HG03378 (cell line): ENCODE measurements around the gene ABAT.
A peak's percentile ranks its signal among the peaks of the same experiment; 100 is the strongest.

ENCODE experiments used
- ATAC-seq: cut with Tn5 transposase; IDR thresholded peaks from one replicate; pipeline ENCODE4 v1.9.1; 2021; ENCODE audit warnings: mild to moderate bottlenecking, moderate library complexity; ENCODE audit not compliant: unreplicated experiment

Gene ABAT

GRCh38 chr16:8674413-8675022 is at the start of gene ABAT:
TSS of gene ABAT (plus strand) at chr16:8674617. CDS start at chr16:8735740, 61,123 bp downstream.
- ATAC-seq = peak; percentile 93

GRCh38 chr16:8625491-8626087 is 48.8 kb upstream of the ABAT start:
- ATAC-seq = no peak

- no peak for ATAC-seq
These were observed 47.5 kb upstream of the ABAT start for GRCh38 chr16:8626946-8627345.

GRCh38 chr16:8627456-8627855 is 47.0 kb upstream of the ABAT start:
- ATAC-seq = no peak

GRCh38 chr16:8628981-8629725 is 45.3 kb upstream of the ABAT start:
- no peak for ATAC-seq

- ATAC-seq = no peak
These were observed 44.0 kb upstream of the ABAT start for GRCh38 chr16:8630255-8630953.

GRCh38 chr16:8631373-8631772 is 43.0 kb upstream of the ABAT start:
- ATAC-seq = no peak

- ATAC-seq = no peak
These were observed 42.5 kb upstream of the ABAT start for GRCh38 chr16:8631818-8632465.

GRCh38 chr16:8632675-8633182 is 41.7 kb upstream of the ABAT start:
- ATAC-seq = no peak

- no peak for ATAC-seq
These were observed 39.3 kb upstream of the ABAT start for GRCh38 chr16:8634991-8635736.

- no peak for ATAC-seq
These were observed 34.7 kb upstream of the ABAT start for GRCh38 chr16:8639694-8640093.

GRCh38 chr16:8641671-8642070 is 32.7 kb upstream of the ABAT start:
- no peak for ATAC-seq

- no peak for ATAC-seq
These were observed 32.3 kb upstream of the ABAT start for GRCh38 chr16:8642146-8642545.

- ATAC-seq = no peak
These were observed 29.9 kb upstream of the ABAT start for GRCh38 chr16:8644211-8645140.

GRCh38 chr16:8645141-8645521 is 29.3 kb upstream of the ABAT start:
- no peak for ATAC-seq

- no peak for ATAC-seq
These were observed 28.6 kb upstream of the ABAT start for GRCh38 chr16:8645831-8646230.

- ATAC-seq = no peak
These were observed 27.9 kb upstream of the ABAT start for GRCh38 chr16:8646326-8647053.

- no peak for ATAC-seq
These were observed 26.6 kb upstream of the ABAT start for GRCh38 chr16:8647721-8648318.
